Psoas muscle (tissue), 8 donors: Measurements from ENCODE around the gene KLHL29. TPM values are rescaled to one million over a fixed set of nuclear protein-coding genes. Genes with fewer than 3 reads are reported as not detected.

Source experiments
- ATAC-seq, 4 donors: fragments of 200-7000 bp; cut with Tn5 transposase; one replicate each; pipeline ENCODE4 v1.9.1; 2020; ENCODE audit warnings: moderate library complexity in 3 of 4, mild to moderate bottlenecking in 2 of 4
- DNase-seq, 2 donors: peaks; one replicate each; pipeline ENCODE4 v3.0.0-alpha.2; 2020
- H3K27ac ChIP-seq: fragments of 200-600 bp; one replicate; pipeline ENCODE4 v1.8.0; 2022
- H3K27me3 ChIP-seq, 3 donors: fragments of 200-600 bp in 1 of 3; one replicate each; pipeline versions ENCODE4 v1.6.1 to v1.8.0; 2013 to 2022; ENCODE audit warnings: low read length in 2 of 3, mild to moderate bottlenecking in 2 of 3, moderate library complexity in 1 of 3; ENCODE audit not compliant: insufficient read depth in 3 of 3
- H3K36me3 ChIP-seq, 2 donors: fragments of 200-600 bp in 1 of 2; one replicate each; pipeline versions ENCODE4 v1.6.1 to v1.8.0; 2013 to 2022; ENCODE audit warnings: low read depth in 1 of 2, mild to moderate bottlenecking in 1 of 2, moderate library complexity in 1 of 2; ENCODE audit not compliant: insufficient read depth in 1 of 2
- H3K4me1 ChIP-seq: fragments of 200-600 bp; one replicate; pipeline ENCODE4 v1.8.0; 2022
- H3K4me3 ChIP-seq: fragments of 200-600 bp; one replicate; pipeline ENCODE4 v1.8.0; 2022; ENCODE audit warnings: mild to moderate bottlenecking
- H3K9me3 ChIP-seq: fragments of 200-600 bp; one replicate; pipeline ENCODE4 v1.8.0; 2022
- WGBS, 3 donors: extraction: QIAGEN DNeasy Blood & Tissue Kit; methylation state at CpG; one replicate each; pipeline versions ENCODE4 v1.1.6 to v1.1.7; 2013; 5-methylcytosine and 5-hydroxymethylcytosine counted together
- intact Hi-C, 2 donors: fragments of 100-400 bp; cut with DNase I; formaldehyde crosslinking; loops; one replicate each; pipeline versions ENCODE4 v1.11.0 to v1.14.2; 2022
- polyA plus RNA-seq, 3 donors: library from polyadenylated mRNA; stranded (reverse); fragments of 200-250 nt; gene quantifications; one replicate each; pipeline ENCODE4 v1.2.3, GENCODE V29; 2013
- total RNA-seq, 4 donors: library from RNA; stranded (reverse); fragmentation: NEBNext Ultra II Directional in 2 of 4; extraction: Animal tissue kit (Norgen Biotek cat#: 25700) in 2 of 4; gene quantifications; one replicate each; pipeline versions ENCODE4 v1.2.1 to v1.2.4, GENCODE V29; 2021 to 2023
- TF ChIP-seq, protein P1 (sequence below): fragments of 200-600 bp; IDR thresholded peaks from one replicate; pipeline ENCODE4 v1.8.0; 2022; ENCODE audit warnings: antibody characterized with exemption
- donor health status: healthy with polysubstance abuse.
- donor health status: DM: no; HTN: no; CAD: no; lungs with moderate emphysema.
- donor health status: Bipolar disorder and iron deficiency.
- donor health status: healthy.
- donor health status: DM: yes; HTN: yes; CAD: no.
- donor health status: DM: no; HTN: no; CAD: no.
- donor health status: DM: no; HTN: no; CAD: no.
- donor health status: DM: yes; HTN: yes; CAD: no.

KLHL29 gene
- total and polyA plus RNA-seq, 7 donors: 4.4 to 14.1 (median 6.8) TPM

DNA sequence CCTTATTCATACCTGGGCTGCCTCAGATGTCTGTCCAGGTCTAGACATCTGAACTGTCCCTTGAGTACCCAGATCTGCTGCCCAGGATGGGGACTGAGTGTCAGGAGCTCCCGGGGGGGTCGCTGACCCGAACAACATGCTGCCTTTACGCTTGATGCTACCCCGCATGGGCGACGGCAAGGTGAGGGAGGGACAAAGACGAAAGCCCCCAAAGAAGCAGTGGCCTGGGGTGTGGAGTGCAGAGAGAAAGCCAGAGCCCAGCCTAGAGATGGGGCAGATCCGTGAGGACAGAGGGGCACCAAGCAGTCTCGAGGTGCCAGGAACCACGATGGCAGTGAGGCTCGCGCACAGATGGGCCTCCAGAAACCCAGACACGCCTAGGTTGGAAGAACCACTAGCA is 307.3 kb downstream of the KLHL29 start:
- Histone ChIP-seq H3K9me3 (no peaks in the 10 kb centered on the region), H3K4me3 (no peak overlapping the region), H3K27ac (no peak overlapping the region), H3K27me3 (no peaks in the 10 kb centered on the region), H3K4me1 (no peaks in the 10 kb centered on the region), H3K36me3 (peaks cover 0 to 43% of the 10 kb centered on the region in 2 donors)
- TF ChIP-seq, protein P1, sequence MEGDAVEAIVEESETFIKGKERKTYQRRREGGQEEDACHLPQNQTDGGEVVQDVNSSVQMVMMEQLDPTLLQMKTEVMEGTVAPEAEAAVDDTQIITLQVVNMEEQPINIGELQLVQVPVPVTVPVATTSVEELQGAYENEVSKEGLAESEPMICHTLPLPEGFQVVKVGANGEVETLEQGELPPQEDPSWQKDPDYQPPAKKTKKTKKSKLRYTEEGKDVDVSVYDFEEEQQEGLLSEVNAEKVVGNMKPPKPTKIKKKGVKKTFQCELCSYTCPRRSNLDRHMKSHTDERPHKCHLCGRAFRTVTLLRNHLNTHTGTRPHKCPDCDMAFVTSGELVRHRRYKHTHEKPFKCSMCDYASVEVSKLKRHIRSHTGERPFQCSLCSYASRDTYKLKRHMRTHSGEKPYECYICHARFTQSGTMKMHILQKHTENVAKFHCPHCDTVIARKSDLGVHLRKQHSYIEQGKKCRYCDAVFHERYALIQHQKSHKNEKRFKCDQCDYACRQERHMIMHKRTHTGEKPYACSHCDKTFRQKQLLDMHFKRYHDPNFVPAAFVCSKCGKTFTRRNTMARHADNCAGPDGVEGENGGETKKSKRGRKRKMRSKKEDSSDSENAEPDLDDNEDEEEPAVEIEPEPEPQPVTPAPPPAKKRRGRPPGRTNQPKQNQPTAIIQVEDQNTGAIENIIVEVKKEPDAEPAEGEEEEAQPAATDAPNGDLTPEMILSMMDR: no peak
- 92 to 96% (median 93%) methylated on average over 14 of the region's 14 CpGs for WGBS, 3 donors
- DNase-seq: peak in 1 of 2 donors; percentile 36
- ATAC-seq: no peak
- intact Hi-C loops: no loop called here

DNA sequence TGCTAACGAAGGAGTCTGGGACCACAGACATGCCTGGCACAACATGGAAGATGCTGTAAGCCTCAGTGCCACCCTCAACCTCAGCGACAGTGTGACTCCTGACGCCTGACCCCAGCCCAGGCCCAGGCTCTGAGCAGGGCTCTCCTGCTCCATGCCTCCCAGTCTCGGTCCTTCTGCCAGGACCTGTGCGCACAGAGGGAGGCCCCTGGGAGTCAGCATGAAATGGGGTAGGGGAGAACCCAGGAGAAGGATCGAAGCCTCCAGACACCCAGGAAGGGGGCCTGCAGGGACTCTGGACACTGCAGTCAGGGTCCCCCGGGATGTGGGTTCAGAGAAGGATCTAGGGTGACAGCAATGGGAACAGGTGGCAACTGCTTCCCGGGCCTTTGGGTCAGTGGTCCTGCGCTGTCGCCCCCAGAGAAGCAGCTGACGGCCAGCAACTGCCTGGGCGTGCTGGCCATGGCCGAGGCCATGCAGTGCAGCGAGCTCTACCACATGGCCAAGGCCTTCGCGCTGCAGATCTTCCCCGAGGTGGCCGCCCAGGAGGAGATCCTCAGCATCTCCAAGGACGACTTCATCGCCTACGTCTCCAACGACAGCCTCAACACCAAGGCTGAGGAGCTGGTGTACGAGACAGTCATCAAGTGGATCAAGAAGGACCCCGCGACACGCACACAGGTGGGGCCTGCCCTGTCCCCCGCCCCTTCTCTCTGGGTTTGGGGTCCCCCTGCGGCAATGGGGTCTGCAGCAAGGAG is 308.0 kb downstream of the KLHL29 start:
- H3K4me1 ChIP-seq: peaks cover 2% of the 10 kb centered on the region
- H3K27me3 ChIP-seq: no peaks in the 10 kb centered on the region
- H3K9me3 ChIP-seq: no peaks in the 10 kb centered on the region
- 91 to 97% (median 92%) methylated on average over 26 to 28 of the region's 28 CpGs for WGBS, 3 donors
- intact Hi-C loops: no loop called here
- no peak overlapping the region for H3K27ac ChIP-seq
- TF ChIP-seq, protein P1: no peak
- no peak for ATAC-seq
- H3K36me3 ChIP-seq: peaks cover 0 to 43% of the 10 kb centered on the region in 2 donors
- no peak overlapping the region for H3K4me3 ChIP-seq
- DNase-seq: peak in 1 of 2 donors; percentile 30

DNA sequence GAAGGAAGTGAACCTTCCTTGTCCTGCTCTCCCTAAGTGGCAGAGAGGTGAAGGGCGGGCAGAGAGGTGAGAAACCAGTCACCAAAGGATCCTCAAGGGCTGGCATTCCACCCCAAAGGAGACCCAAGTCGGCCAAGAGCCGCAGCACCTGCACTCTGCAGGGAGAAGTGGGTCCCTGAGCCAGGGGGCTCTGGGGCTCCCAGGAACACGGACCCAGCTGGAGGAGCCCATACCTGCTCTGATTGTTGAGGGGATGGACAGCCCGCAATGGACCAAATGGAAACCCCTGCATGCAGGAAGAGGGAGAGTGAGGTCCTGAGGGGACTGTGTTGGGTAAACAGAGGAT is 308.6 kb downstream of the KLHL29 start:
- H3K4me3 ChIP-seq: no peak overlapping the region
- ATAC-seq (no peak), DNase-seq (peak in 1 of 2 donors; percentile 34)
- intact Hi-C loops: no loop called here
- no peaks in the 10 kb centered on the region for H3K9me3 ChIP-seq
- H3K36me3 ChIP-seq: peaks cover 0 to 43% of the 10 kb centered on the region in 2 donors
- no peaks in the 10 kb centered on the region for H3K27me3 ChIP-seq
- H3K27ac ChIP-seq: no peak overlapping the region
- 93 to 97% (median 97%) methylated on average over 5 of the region's 5 CpGs for WGBS, 3 donors
- TF ChIP-seq, protein P1: no peak
- peaks cover 7% of the 10 kb centered on the region for H3K4me1 ChIP-seq

DNA sequence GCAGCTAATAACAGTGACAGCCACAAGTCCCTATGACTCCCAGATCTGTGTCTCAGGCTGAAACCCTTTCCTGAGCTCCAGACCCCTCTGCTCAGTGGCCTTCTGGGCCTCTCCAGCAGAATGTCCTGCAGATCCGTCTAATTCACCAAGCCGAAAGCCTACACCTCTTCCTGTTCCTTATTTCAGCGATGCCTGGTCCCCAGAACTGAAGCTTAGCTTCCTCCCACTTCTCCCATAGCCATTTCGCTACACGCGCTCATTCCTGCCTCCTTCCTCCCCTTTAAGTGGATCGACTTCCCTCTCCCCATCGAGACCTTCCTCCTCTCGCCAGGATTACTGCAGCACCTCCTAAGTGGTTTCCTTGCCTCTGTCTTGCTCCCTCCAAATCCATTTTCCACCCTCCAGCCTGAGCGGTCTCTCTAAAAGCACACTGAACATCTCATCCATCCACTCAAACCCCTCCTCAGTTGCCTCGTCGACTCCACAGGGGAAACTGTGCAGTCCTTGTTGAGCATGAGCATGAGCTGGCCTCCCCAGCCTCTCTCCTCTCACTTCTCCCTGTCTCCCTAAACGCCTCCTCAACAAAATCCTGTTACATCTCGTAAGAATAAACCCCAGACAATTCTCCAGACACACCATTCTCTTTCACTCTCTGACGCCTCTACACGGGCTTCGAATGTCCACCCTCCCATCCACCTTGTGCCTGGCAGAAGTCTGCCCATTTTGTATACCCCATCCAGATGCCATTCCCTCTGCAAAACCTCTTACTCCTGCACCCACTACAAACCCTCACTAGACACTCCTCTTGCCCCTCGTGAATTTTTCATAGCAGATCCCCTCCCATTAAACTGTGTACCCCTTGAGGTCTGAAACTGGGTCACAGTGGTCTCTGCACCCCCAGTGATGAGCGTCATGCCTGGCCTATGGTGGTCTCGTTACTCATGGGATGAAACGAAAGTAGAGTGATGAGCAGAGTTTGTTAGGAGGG is 309.4 kb downstream of the KLHL29 start:
- TF ChIP-seq, protein P1: no peak
- Histone ChIP-seq H3K27me3 (no peaks in the 10 kb centered on the region), H3K4me3 (no peak overlapping the region), H3K27ac (no peak overlapping the region), H3K4me1 (peaks cover 9% of the 10 kb centered on the region), H3K9me3 (no peaks in the 10 kb centered on the region), H3K36me3 (peaks cover 0 to 43% of the 10 kb centered on the region in 2 donors)
- DNase-seq (no peak), ATAC-seq (no peak)
- 83 to 88% (median 88%) methylated on average over 21 of the region's 21 CpGs for WGBS, 3 donors
- intact Hi-C loops: no loop called here
